AG04449 (cell line): Measurements from ENCODE around the gene SNX19.
"Not testable (repeated sequence)": the region's sequence is repeated elsewhere in the genome, so short reads cannot be mapped to it uniquely, and the experiment has no call there.

ENCODE experiments used
- CTCF ChIA-PET: fragments of 350-600 bp; formaldehyde crosslinking; extraction: SDS; loops from one replicate; lab custom pipeline; 2021; ENCODE audit warnings: antibody characterized with exemption; lab: Yijun Ruan, JAX
- POLR2A ChIA-PET: fragments of 400-600, 350-600 bp; formaldehyde crosslinking; extraction: SDS; loops from one replicate; lab custom pipeline; 2020; ENCODE audit warnings: antibody characterized with exemption, inconsistent platforms; lab: Yijun Ruan, JAX
- DNase-seq: peaks from one replicate; pipeline ENCODE4 v3.0.0-alpha.2; 2010; ENCODE audit warnings: low read depth, low spot score
- H3K4me3 ChIP-seq: 2 replicates; pipeline ENCODE4 v1.5.1; 2011; ENCODE audit warnings: low read depth, mild to moderate bottlenecking, control low read depth, low read length
- CTCF ChIP-seq: IDR thresholded peaks from one replicate; pipeline ENCODE4 v1.5.1; 2011; ENCODE audit warnings: mild to moderate bottlenecking, moderate library complexity, low read length, control low read depth, inconsistent platforms; ENCODE audit not compliant: insufficient read depth; ENCODE audit errors: missing control alignments

The SNX19 gene

DNA sequence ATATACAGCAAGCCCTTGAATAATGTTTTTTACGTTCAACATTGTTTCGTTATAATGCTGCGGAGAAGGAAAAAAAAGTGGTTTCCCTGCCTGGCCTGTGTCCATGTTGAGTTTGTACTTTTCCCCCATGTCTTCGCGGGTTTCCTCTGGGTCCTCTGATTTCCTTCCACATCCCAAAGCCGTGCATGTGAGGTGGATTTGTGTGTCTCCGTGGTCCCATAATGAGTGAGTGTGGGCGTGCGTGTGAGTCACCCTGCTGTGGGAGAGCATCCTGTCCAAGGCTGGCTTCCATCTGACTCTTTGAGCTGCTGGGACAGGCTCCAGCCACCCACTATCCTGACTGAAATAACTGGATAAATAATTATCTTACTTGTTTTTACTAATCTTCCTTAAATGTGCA, 29.6 kb upstream of the SNX19 start:
- TF ChIP-seq CTCF, result no peak
- POLR2A ChIA-PET, result interaction anchor here (0.6 kb wide), 1 partner anchor 110 kb away, joined by 3 read pairs; no protein-coding TSS in a partner anchor
- CTCF ChIA-PET, result interaction anchor here (1.0 to 1.6 kb wide), 3 partner anchors 30 to 51 kb away, joined by 3 to 6 read pairs (median 3); partner anchors contain the start of gene SNX19
- peak; percentile 28 for DNase-seq
- no peak overlapping the region for H3K4me3 ChIP-seq

DNA sequence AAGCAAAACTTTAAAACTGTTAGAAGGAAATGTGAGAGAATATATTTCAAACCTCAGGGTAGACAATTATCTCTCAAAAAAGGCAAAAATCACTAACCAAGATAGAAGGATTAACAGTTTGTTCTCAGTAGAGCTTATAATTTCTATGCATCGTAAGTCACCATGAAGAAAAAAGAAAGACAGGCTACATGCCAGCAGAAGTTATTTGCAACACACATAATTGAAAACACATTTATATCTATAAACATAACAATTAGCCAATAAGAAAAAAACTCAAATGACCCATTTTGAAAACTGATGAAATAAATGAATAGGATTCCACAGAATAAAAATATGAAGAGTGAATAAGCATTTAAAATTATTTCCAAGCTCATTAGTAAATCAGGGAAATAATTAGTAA, 24.4 kb upstream of the SNX19 start:
- no peak overlapping the region for H3K4me3 ChIP-seq
- no peak for TF ChIP-seq CTCF
- ChIA-PET POLR2A (no interaction called here), CTCF (interaction anchor here (0.7 to 3.1 kb wide), 2 partner anchors 17 to 24 kb away, joined by 3 to 16 read pairs; partner anchors contain the start of gene SNX19)
- DNase-seq, result no peak

GRCh38 chr11:130937051-130937450, 20.8 kb upstream of the SNX19 start:
- no peak for DNase-seq
- POLR2A ChIA-PET, result no interaction called here
- TF ChIP-seq CTCF, result no peak
- CTCF ChIA-PET, result interaction anchor here (0.6 to 2.2 kb wide), 8 partner anchors 9 to 56 kb away, joined by 3 to 8 read pairs (median 4); partner anchors contain the start of gene SNX19
- H3K4me3 ChIP-seq, result no peak overlapping the region

DNA sequence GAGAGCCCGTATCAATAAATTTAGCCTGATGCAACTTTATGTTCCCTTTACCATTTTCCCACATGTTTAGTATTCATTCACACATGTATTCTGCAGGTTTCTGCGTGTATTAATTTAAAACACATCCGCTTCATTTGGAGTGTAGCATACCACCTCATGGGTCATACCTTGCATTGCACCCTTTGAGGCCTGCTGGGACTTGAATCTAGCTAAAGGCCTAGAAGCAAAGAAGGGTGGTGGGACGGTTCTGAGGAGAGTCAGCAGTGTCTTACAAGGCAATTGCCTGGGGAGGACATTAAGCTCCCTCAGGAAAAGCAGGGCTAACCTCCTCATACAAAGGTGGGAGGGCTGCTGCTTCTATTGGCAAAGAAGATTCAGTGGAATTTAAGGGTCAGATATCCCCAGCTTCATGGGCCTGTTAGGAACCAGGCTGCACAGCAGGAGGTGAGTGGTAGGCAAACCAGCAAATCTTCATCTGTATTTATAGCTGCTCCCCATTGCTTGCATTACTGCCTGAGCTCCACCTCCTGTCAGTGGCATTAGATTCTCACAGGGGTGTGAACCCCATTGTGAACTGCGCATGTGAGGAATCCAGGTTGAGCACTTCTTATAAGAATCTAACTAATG, 15.9 kb upstream of the SNX19 start:
- no peak for TF ChIP-seq CTCF
- no peak for DNase-seq
- H3K4me3 ChIP-seq, result no peak overlapping the region
- POLR2A ChIA-PET, result no interaction called here
- CTCF ChIA-PET, result interaction anchor here (0.8 to 2.0 kb wide), 3 partner anchors 9 to 48 kb away, joined by 3 to 12 read pairs (median 4); partner anchors contain the start of gene SNX19

GRCh38 chr11:130924750-130925149, 8.5 kb upstream of the SNX19 start:
- ChIA-PET POLR2A (no interaction called here), CTCF (interaction anchor here (1.0 to 1.2 kb wide), 3 partner anchors 8 to 494 kb away, joined by 5 to 9 read pairs (median 8); partner anchors contain the start of gene SNX19)
- no peak overlapping the region for H3K4me3 ChIP-seq
- no peak for TF ChIP-seq CTCF
- DNase-seq, result no peak

- H3K4me3 ChIP-seq, POLR2A ChIA-PET, DNase-seq: not testable (repeated sequence)
- CTCF ChIA-PET, result interaction anchor here (0.6 to 1.8 kb wide), 5 partner anchors 17 to 754 kb away, joined by 3 to 12 read pairs (median 3); no protein-coding TSS in a partner anchor
Measured at GRCh38 chr11:130920612-130921011, 4.3 kb upstream of the SNX19 start.
